Caco-2 (cell line): ENCODE data around the gene TJP2. TPM values are rescaled to one million over a fixed set of nuclear protein-coding genes. Genes with fewer than 3 reads are reported as not detected.
A peak's percentile ranks its signal among the peaks of the same experiment; 100 is the strongest.

Experiments
- BruUV-seq: library from RNA; stranded (reverse); fragments of 400-500 nt; replicated peaks from 2 replicates; lab custom pipeline; 2021; lab: Mats Ljungman, UMichigan
- CTCF ChIA-PET: fragments of 300-600 bp; sonication (Branson Sonifier 250); formaldehyde crosslinking; loops from one replicate; lab custom pipeline; 2022; ENCODE audit warnings: antibody characterized with exemption; lab: Charles Lee
- POLR2A ChIA-PET: fragments of 300-600 bp; sonication (Branson Sonifier 250); formaldehyde crosslinking; loops from one replicate; lab custom pipeline; 2022; ENCODE audit warnings: antibody characterized with exemption; lab: Charles Lee
- DNase-seq, 2 experiments: peaks; one replicate each; pipeline versions ENCODE4 v3.0.0 to v3.0.0-alpha.2; 2020 to 2022
- H3K27me3 ChIP-seq: replicated peaks from 2 replicates; pipeline ENCODE4 v1.6.0; 2011; ENCODE audit warnings: low read length; ENCODE audit not compliant: control insufficient read depth, insufficient read depth
- H3K36me3 ChIP-seq: 2 replicates; pipeline ENCODE4 v1.5.1; 2011; ENCODE audit warnings: low read length; ENCODE audit not compliant: control insufficient read depth, insufficient read depth
- H3K4me1 ChIP-seq: fragments of 250-450 bp; sonication (Bioruptor Pico); 2 replicates; pipeline ENCODE4 v1.5.1; 2020; ENCODE audit warnings: mild to moderate bottlenecking
- H3K4me3 ChIP-seq: 2 replicates; pipeline ENCODE4 v1.5.1; 2011; ENCODE audit warnings: low read depth, mild to moderate bottlenecking, control low read depth, low read length
- H3K9me3 ChIP-seq: fragments of 250-450 bp; sonication (Bioruptor Pico); 2 replicates; pipeline ENCODE4 v1.5.1; 2020; ENCODE audit warnings: mild to moderate bottlenecking, moderate library complexity
- H3K27ac Mint-ChIP-seq: one replicate; pipeline ENCODE4 v1.8.0; 2022; ENCODE audit warnings: mixed read lengths; ENCODE audit not compliant: unreplicated experiment
- H3K27me3 Mint-ChIP-seq: one replicate; pipeline ENCODE4 v1.8.0; 2022; ENCODE audit warnings: mixed read lengths; ENCODE audit not compliant: insufficient read depth, unreplicated experiment
- H3K36me3 Mint-ChIP-seq: one replicate; pipeline ENCODE4 v1.8.0; 2022; ENCODE audit warnings: mild to moderate bottlenecking, mixed read lengths; ENCODE audit not compliant: insufficient read depth, unreplicated experiment
- H3K4me1 Mint-ChIP-seq: one replicate; pipeline ENCODE4 v1.8.0; 2022; ENCODE audit warnings: low read depth, mixed read lengths; ENCODE audit not compliant: unreplicated experiment
- H3K4me3 Mint-ChIP-seq: one replicate; pipeline ENCODE4 v1.8.0; 2022; ENCODE audit warnings: mild to moderate bottlenecking, moderate library complexity, mixed read lengths; ENCODE audit not compliant: unreplicated experiment
- H3K9me3 Mint-ChIP-seq: one replicate; pipeline ENCODE4 v1.8.0; 2022; ENCODE audit warnings: mixed read lengths; ENCODE audit not compliant: unreplicated experiment
- CTCF ChIP-seq, 2 experiments: fragments of 200-600 bp in 1 of 2; IDR thresholded peaks; 1 replicate in 1 of 2; 2 replicates in 1 of 2; pipeline versions ENCODE4 v1.5.1 to v1.8.0; 2011 to 2022; ENCODE audit warnings: antibody characterized with exemption in 1 of 2, control low read depth in 1 of 2, inconsistent platforms in 1 of 2, low read depth in 1 of 2, low read length in 1 of 2, mild to moderate bottlenecking in 1 of 2, moderate library complexity in 1 of 2; ENCODE audit not compliant: insufficient read depth in 1 of 2, severe bottlenecking in 1 of 2, unreplicated experiment in 1 of 2
- intact Hi-C: fragments of 100-400 bp; cut with micrococcal nuclease; formaldehyde crosslinking; loops from one replicate; pipeline ENCODE4 v1.10.0; 2022; ENCODE audit not compliant: unreplicated experiment
- total RNA-seq: library from RNA; stranded (reverse); gene quantifications from 2 replicates; pipeline ENCODE4 v1.2.3, GENCODE V29; 2022

Gene TJP2
- total RNA-seq, 1 experiment from 2014 or later = 36.7 TPM

GRCh38 chr9:69184266-69184665 lies 10.2 kb downstream of the TJP2 start:
- intact Hi-C loops = no loop called here
- no peaks in the 10 kb centered on the region for H3K36me3 ChIP-seq
- peaks cover 17% of the 10 kb centered on the region for H3K4me1 ChIP-seq
- Mint-ChIP-seq H3K27me3 (no peaks in the 10 kb centered on the region), H3K27ac (no peak overlapping the region), H3K9me3 (no peaks in the 10 kb centered on the region), H3K4me3 (no peak overlapping the region), H3K36me3 (peaks cover 10% of the 10 kb centered on the region), H3K4me1 (peaks cover 7% of the 10 kb centered on the region)
- DNase-seq = no peak
- H3K9me3 ChIP-seq = no peaks in the 10 kb centered on the region
- no TSS peak for BruUV-seq
- no peak for TF ChIP-seq CTCF (IDR thresholded peaks at IDR 0.05; ENCODE audit: insufficient read depth in 1 of 2, low read depth in 1 of 2, low read length in 1 of 2, severe bottlenecking in 1 of 2, unreplicated experiment in 1 of 2)
- H3K4me3 ChIP-seq = no peak overlapping the region
- H3K27me3 ChIP-seq = no peaks in the 10 kb centered on the region
- ChIA-PET CTCF (no interaction called here), POLR2A (no interaction called here)

DNA sequence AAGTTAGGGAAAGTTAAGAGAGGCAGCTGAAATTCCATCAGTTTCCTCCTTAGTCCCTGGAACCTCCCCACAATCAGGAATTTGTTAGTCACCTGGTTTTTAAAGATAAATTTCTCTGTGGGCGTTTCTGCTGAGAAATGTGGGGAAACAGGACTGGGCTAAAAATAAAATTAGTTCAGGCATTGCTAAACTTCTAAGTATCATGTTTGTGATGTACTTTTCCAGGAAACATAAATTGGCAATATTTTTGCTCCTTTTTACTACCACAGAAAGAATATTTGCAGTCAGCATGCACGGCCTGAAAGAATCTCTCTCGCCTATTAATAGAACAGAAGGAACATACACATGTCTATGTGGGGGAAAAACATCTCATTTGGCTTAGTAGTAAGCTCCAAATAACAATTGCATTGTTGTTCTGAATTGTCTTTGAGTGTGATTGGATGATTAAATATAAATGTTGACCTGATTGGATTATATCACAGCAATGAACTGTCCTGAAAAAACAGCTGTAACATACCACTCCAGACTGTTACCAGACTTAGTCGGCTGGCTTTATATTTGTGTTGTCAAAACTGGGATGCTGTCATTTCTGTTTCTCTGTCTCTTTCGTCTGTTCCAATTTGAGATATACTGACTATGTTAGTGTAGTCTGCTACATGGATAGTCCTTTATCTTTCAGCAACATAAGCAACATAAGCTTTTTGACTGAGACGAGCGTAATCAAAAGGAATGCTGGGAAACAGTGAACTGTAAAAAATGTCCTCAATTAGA lies 12.9 kb downstream of the TJP2 start:
- Mint-ChIP-seq H3K4me1 (peaks cover 3% of the 10 kb centered on the region), H3K27me3 (no peaks in the 10 kb centered on the region), H3K36me3 (peaks cover 4% of the 10 kb centered on the region), H3K9me3 (no peaks in the 10 kb centered on the region), H3K27ac (peak overlapping the region; percentile 81), H3K4me3 (peak overlapping the region; percentile 35)
- intact Hi-C loops = loop anchor here (1.0 kb wide), 1 partner anchor 9 kb away; no protein-coding TSS in a partner anchor
- no TSS peak for BruUV-seq
- Histone ChIP-seq H3K4me1 (peaks cover 17% of the 10 kb centered on the region), H3K4me3 (no peak overlapping the region), H3K9me3 (no peaks in the 10 kb centered on the region), H3K27me3 (no peaks in the 10 kb centered on the region), H3K36me3 (no peaks in the 10 kb centered on the region)
- no peak for TF ChIP-seq CTCF (IDR thresholded peaks at IDR 0.05; ENCODE audit: insufficient read depth in 1 of 2, low read depth in 1 of 2, low read length in 1 of 2, severe bottlenecking in 1 of 2, unreplicated experiment in 1 of 2)
- ChIA-PET POLR2A (no interaction called here), CTCF (no interaction called here)
- no peak for DNase-seq

GRCh38 chr9:69188975-69189374 lies 14.9 kb downstream of the TJP2 start:
- peak in 1 of 2 experiments; percentile 46 for DNase-seq
- H3K4me1 Mint-ChIP-seq = no peaks in the 10 kb centered on the region
- no peak for TF ChIP-seq CTCF (IDR thresholded peaks at IDR 0.05; ENCODE audit: insufficient read depth in 1 of 2, low read depth in 1 of 2, low read length in 1 of 2, severe bottlenecking in 1 of 2, unreplicated experiment in 1 of 2)
- H3K36me3 ChIP-seq = no peaks in the 10 kb centered on the region
- H3K9me3 Mint-ChIP-seq = no peaks in the 10 kb centered on the region
- CTCF ChIA-PET = no interaction called here
- no peaks in the 10 kb centered on the region for H3K27me3 ChIP-seq
- no peak overlapping the region for H3K27ac Mint-ChIP-seq
- H3K27me3 Mint-ChIP-seq = no peaks in the 10 kb centered on the region
- POLR2A ChIA-PET = no interaction called here
- intact Hi-C loops = no loop called here
- peaks cover 17% of the 10 kb centered on the region for H3K4me1 ChIP-seq
- H3K9me3 ChIP-seq = no peaks in the 10 kb centered on the region
- H3K4me3 Mint-ChIP-seq = peak overlapping the region; percentile 7
- no peak overlapping the region for H3K4me3 ChIP-seq
- H3K36me3 Mint-ChIP-seq = no peaks in the 10 kb centered on the region
- BruUV-seq = no TSS peak
